Mesothelial cell of epicardium (in vitro differentiated cells): ENCODE data around the gene KCTD2. TPM values are rescaled to one million over a fixed set of nuclear protein-coding genes. Genes with fewer than 3 reads are reported as not detected.
A peak's percentile ranks its signal among the peaks of the same experiment; 100 is the strongest.

Experiments
- DNase-seq, 2 experiments: peaks; one replicate each; pipeline ENCODE4 v3.0.0; 2021; ENCODE audit warnings: low spot score in 2 of 2; ENCODE audit not compliant: unreplicated experiment in 2 of 2
- H3K27ac Mint-ChIP-seq: 2 replicates; pipeline ENCODE4 v1.8.0; 2021; ENCODE audit warnings: mixed read lengths
- H3K27me3 Mint-ChIP-seq: 2 replicates; pipeline ENCODE4 v1.8.0; 2021; ENCODE audit warnings: low read depth, mixed read lengths
- H3K36me3 Mint-ChIP-seq: 2 replicates; pipeline ENCODE4 v1.8.0; 2021; ENCODE audit warnings: mixed read lengths
- H3K4me1 Mint-ChIP-seq: 2 replicates; pipeline ENCODE4 v1.8.0; 2021; ENCODE audit warnings: mixed read lengths
- H3K4me3 Mint-ChIP-seq: 2 replicates; pipeline ENCODE4 v1.8.0; 2021; ENCODE audit warnings: mild to moderate bottlenecking, moderate library complexity, mixed read lengths
- H3K9me3 Mint-ChIP-seq: 2 replicates; pipeline ENCODE4 v1.8.0; 2021; ENCODE audit warnings: mixed read lengths
- total RNA-seq: library from RNA; stranded (reverse); gene quantifications from 3 replicates; pipeline ENCODE4 v1.2.1, GENCODE V29; 2021
- TF ChIP-seq, protein P1 (sequence below): fragments of 200-600 bp; sonication (generic); IDR thresholded peaks from one replicate; pipeline ENCODE4 v1.5.0; 2021; ENCODE audit warnings: antibody characterized with exemption; ENCODE audit not compliant: unreplicated experiment

Gene KCTD2
- total RNA-seq, 1 donor from 2014 or later, result 24.1 TPM

DNA sequence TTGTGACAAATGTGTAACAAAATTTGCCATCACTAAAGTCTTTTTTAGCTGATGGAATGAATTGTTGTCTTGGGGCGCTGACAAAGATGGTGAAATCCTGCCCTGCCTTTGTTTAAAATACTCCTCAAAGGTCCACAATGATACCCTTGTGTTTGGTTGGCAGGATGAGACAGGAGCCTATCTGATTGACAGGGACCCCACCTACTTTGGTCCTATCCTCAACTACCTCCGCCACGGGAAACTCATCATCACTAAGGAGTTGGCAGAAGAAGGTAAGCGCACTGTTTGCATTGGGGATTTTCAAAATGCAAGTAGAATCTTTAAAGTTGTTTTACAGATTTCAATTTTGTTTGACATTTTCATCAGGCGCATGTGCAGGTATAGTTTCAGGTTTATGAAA is 2.0 kb downstream of the KCTD2 start:
- H3K4me1 Mint-ChIP-seq, result peaks cover 33% of the 10 kb centered on the region
- H3K27ac Mint-ChIP-seq, result no peak overlapping the region
- H3K9me3 Mint-ChIP-seq, result no peaks in the 10 kb centered on the region
- H3K36me3 Mint-ChIP-seq, result peaks cover 16% of the 10 kb centered on the region
- peak overlapping the region; percentile 95 for H3K4me3 Mint-ChIP-seq
- no peaks in the 10 kb centered on the region for H3K27me3 Mint-ChIP-seq
- DNase-seq, result no peak
- TF ChIP-seq, protein P1, sequence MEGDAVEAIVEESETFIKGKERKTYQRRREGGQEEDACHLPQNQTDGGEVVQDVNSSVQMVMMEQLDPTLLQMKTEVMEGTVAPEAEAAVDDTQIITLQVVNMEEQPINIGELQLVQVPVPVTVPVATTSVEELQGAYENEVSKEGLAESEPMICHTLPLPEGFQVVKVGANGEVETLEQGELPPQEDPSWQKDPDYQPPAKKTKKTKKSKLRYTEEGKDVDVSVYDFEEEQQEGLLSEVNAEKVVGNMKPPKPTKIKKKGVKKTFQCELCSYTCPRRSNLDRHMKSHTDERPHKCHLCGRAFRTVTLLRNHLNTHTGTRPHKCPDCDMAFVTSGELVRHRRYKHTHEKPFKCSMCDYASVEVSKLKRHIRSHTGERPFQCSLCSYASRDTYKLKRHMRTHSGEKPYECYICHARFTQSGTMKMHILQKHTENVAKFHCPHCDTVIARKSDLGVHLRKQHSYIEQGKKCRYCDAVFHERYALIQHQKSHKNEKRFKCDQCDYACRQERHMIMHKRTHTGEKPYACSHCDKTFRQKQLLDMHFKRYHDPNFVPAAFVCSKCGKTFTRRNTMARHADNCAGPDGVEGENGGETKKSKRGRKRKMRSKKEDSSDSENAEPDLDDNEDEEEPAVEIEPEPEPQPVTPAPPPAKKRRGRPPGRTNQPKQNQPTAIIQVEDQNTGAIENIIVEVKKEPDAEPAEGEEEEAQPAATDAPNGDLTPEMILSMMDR, result no peak

DNA sequence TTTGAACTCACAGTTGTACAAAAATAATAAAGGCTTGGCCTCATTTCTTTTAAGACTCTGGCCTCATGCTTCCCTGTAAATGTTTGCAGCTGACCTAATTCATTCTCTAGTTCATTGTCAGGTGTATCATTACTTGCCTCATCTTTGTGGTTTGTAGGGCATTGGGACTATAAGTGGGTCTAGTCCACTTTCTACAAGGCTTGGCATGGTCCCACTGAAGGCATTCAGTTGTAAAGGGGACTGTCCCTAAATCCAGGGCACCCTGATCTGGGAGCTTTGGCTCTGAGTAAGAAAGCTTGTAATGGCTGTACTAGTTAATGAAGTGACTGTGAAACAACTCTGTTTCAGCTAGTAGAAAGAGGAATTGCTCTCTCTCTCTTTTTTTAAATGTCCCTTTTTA is 2.7 kb downstream of the KCTD2 start:
- TF ChIP-seq, protein P1, result no peak
- Mint-ChIP-seq H3K4me3 (no peak overlapping the region), H3K27ac (peak overlapping the region; percentile 18), H3K4me1 (peaks cover 30% of the 10 kb centered on the region), H3K27me3 (no peaks in the 10 kb centered on the region), H3K9me3 (no peaks in the 10 kb centered on the region), H3K36me3 (peaks cover 20% of the 10 kb centered on the region)
- DNase-seq, result no peak

DNA sequence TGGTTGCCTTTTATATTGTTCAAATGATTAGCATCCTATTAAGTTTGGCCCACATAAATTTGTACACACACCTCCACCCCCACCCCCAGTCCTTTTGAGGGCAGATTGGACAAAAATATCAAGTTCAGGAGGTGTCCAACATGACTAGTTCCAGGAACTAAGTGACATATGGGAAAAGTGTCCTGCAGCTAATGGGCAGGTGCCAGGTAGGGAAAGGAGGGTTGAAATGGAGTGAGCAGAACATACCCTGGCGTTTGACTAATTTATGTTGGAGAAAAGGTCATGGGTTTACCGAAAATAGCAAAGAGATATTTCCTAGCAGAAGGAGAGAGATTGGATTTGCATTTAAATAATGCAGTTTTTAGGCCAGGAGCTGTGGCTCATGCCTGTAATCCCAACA is 4.9 kb downstream of the KCTD2 start:
- TF ChIP-seq, protein P1, result no peak
- Mint-ChIP-seq H3K4me3 (no peak overlapping the region), H3K36me3 (peaks cover 27% of the 10 kb centered on the region), H3K27ac (no peak overlapping the region), H3K4me1 (peaks cover 27% of the 10 kb centered on the region), H3K27me3 (no peaks in the 10 kb centered on the region), H3K9me3 (no peaks in the 10 kb centered on the region)
- DNase-seq, result no peak

DNA sequence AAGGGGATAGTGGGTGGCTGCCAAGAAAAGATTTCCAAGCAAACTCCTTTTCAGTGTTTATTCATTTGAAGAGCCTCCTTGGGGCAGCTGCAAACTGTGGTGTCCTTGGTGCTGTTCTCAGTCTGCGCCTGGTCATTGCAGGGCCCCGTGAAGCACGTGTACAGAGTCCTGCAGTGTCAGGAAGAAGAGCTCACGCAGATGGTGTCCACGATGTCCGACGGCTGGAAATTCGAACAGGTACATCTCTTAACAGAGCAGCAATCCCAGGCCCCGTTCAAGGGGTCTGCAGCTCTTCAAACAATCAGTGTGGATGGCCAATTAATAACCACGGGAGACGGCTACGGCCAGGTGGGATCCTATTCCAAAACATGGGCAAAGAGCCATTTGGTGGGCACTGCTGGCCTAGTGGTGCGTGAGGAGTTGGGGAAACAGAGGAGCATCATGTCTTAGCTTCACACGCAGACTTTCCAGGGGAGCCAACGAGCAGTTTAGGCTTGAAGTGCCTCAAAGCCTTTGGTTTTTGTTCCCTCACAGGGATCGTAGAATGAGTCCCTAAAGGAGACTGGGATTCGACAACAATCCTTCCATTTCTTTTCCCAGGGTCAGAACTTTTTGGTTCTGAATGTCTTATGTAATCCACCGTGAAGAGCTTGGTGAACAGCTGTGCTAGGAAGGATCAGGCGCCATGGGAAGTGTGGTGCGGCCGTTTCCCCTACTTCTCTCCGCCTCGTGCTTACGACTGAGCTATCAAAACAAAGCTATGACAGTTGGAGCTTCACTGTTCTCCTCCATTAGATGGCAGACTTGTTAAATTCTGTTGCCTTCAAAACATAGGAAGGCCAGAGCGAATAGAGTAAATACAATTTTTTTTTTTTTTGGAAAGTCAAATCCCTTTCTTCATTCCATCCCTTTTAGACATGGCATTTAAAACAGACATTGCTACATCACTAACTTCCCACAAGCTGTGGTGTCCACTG is 12.6 kb downstream of the KCTD2 start:
- no peak for DNase-seq
- Mint-ChIP-seq H3K36me3 (peaks cover 29% of the 10 kb centered on the region), H3K9me3 (no peaks in the 10 kb centered on the region), H3K4me3 (no peak overlapping the region), H3K27ac (no peak overlapping the region), H3K4me1 (peaks cover 10% of the 10 kb centered on the region), H3K27me3 (no peaks in the 10 kb centered on the region)
- TF ChIP-seq, protein P1, result no peak

DNA sequence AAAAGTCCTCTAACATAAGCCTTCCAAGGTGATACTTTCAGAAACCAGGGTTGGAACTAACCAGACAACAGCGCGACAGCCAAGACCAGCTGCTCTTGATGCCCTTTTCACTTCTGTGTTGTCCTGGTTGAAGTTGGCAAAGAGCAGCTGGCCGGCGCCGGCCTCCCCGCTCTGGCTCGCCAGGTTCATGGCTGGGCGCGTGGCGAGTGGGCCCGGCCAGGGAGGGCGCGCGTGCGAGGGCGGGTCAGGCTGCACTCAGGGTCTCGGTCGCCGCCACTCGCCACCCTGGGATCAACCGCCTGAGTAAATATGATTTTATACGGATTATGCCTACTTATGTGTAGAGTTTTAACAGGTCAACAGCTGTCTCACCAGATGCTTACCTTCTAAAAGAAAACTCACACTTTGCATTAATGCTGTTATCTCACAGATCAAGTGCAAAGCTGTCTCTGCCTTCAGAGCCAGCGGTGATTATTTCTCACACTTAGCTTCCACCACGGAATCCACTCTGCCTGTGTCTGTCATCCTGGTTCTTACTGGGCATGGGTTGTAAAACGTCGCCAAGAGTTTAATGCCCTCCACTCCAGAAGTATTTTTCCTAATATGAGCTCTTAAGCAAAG is 13.5 kb downstream of the KCTD2 start:
- Mint-ChIP-seq H3K4me3 (no peak overlapping the region), H3K27me3 (no peaks in the 10 kb centered on the region), H3K27ac (no peak overlapping the region), H3K9me3 (no peaks in the 10 kb centered on the region), H3K36me3 (peaks cover 27% of the 10 kb centered on the region), H3K4me1 (peaks cover 10% of the 10 kb centered on the region)
- no peak for DNase-seq
- TF ChIP-seq, protein P1, result no peak
